DOHH2 (cell line): ENCODE data around the gene RIMBP2.

Experiments
- H3F3A ChIP-seq: fragments of 200-600 bp; sonication (generic), shearing (Covaris generic); 2 replicates; pipeline ENCODE4 v1.6.0; 2016; ENCODE audit warnings: antibody characterized with exemption, mild to moderate bottlenecking; ENCODE audit not compliant: control insufficient read depth, insufficient read depth
- H3K27ac ChIP-seq: fragments of 200-600 bp; sonication (generic); 2 replicates; pipeline ENCODE4 v1.5.1; 2014; ENCODE audit warnings: low read depth, mild to moderate bottlenecking, low read length, moderate library complexity
- H3K27me3 ChIP-seq: fragments of 200-600 bp; sonication (generic); 2 replicates; pipeline ENCODE4 v1.6.1; 2014; ENCODE audit warnings: mild to moderate bottlenecking, low read length, mixed read lengths; ENCODE audit not compliant: control insufficient read depth
- H3K36me3 ChIP-seq: fragments of 200-600 bp; sonication (generic); 2 replicates; pipeline ENCODE4 v1.6.1; 2014; ENCODE audit warnings: mild to moderate bottlenecking, low read length, moderate library complexity, mixed read lengths; ENCODE audit not compliant: control insufficient read depth
- H3K4me1 ChIP-seq: fragments of 200-600 bp; sonication (generic); 2 replicates; pipeline ENCODE4 v1.6.1; 2014; ENCODE audit warnings: mild to moderate bottlenecking, low read length, mixed read lengths; ENCODE audit not compliant: control insufficient read depth
- H3K4me2 ChIP-seq: fragments of 200-600 bp; sonication (generic); 2 replicates; pipeline ENCODE4 v1.6.0; 2014; ENCODE audit warnings: mild to moderate bottlenecking, low read length, moderate library complexity
- H3K4me3 ChIP-seq: fragments of 200-600 bp; sonication (generic); 2 replicates; pipeline ENCODE4 v1.5.1; 2014; ENCODE audit warnings: mild to moderate bottlenecking, low read length, mixed read lengths
- H3K79me2 ChIP-seq: fragments of 200-600 bp; sonication (generic); 2 replicates; pipeline ENCODE4 v1.6.1; 2014; ENCODE audit warnings: mild to moderate bottlenecking, low read length, mixed read lengths; ENCODE audit not compliant: control insufficient read depth
- H3K9me2 ChIP-seq: fragments of 200-600 bp; sonication (generic); replicated peaks from 2 replicates; pipeline ENCODE4 v1.6.1; 2014; ENCODE audit warnings: mild to moderate bottlenecking, low read length, mixed read lengths; ENCODE audit not compliant: control insufficient read depth
- H3K9me3 ChIP-seq: fragments of 200-600 bp; sonication (generic); 2 replicates; pipeline ENCODE4 v1.6.1; 2014; ENCODE audit warnings: antibody characterized with exemption, low read length, mixed read lengths; ENCODE audit not compliant: control insufficient read depth, insufficient read depth
- H4K20me1 ChIP-seq: fragments of 200-600 bp; sonication (generic); 2 replicates; pipeline ENCODE4 v1.6.0; 2014; ENCODE audit warnings: low read depth, mild to moderate bottlenecking, antibody characterized with exemption, low read length, moderate library complexity; ENCODE audit not compliant: control insufficient read depth, insufficient read depth
- CTCF ChIP-seq: fragments of 200-600 bp; sonication (generic); IDR thresholded peaks from one replicate; pipeline ENCODE4 v1.5.1; 2014; ENCODE audit warnings: antibody characterized with exemption, mild to moderate bottlenecking, low read depth, low read length; ENCODE audit not compliant: poor library complexity, severe bottlenecking
- EZH2phosphoT487 ChIP-seq: fragments of 200-600 bp; sonication (generic); IDR thresholded peaks from 2 replicates; pipeline ENCODE4 v1.6.1; 2017; ENCODE audit warnings: borderline replicate concordance, mild to moderate bottlenecking, antibody characterized with exemption, low read length, moderate library complexity, mixed read lengths

Gene RIMBP2

GRCh38 chr12:130663514-130663913 lies 52.6 kb downstream of the RIMBP2 start:
- Histone ChIP-seq H4K20me1 (no peaks in the 10 kb centered on the region), H3K27ac (no peak overlapping the region), H3K27me3 (no peaks in the 10 kb centered on the region), H3K9me2 (no peaks in the 10 kb centered on the region), H3K79me2 (no peaks in the 10 kb centered on the region), H3F3A (no peaks in the 10 kb centered on the region), H3K4me3 (no peak overlapping the region), H3K4me2 (no peak overlapping the region), H3K9me3 (no peaks in the 10 kb centered on the region), H3K36me3 (no peaks in the 10 kb centered on the region), H3K4me1 (no peaks in the 10 kb centered on the region)
- no peak for TF ChIP-seq EZH2phosphoT487
- no peak for TF ChIP-seq CTCF

DNA sequence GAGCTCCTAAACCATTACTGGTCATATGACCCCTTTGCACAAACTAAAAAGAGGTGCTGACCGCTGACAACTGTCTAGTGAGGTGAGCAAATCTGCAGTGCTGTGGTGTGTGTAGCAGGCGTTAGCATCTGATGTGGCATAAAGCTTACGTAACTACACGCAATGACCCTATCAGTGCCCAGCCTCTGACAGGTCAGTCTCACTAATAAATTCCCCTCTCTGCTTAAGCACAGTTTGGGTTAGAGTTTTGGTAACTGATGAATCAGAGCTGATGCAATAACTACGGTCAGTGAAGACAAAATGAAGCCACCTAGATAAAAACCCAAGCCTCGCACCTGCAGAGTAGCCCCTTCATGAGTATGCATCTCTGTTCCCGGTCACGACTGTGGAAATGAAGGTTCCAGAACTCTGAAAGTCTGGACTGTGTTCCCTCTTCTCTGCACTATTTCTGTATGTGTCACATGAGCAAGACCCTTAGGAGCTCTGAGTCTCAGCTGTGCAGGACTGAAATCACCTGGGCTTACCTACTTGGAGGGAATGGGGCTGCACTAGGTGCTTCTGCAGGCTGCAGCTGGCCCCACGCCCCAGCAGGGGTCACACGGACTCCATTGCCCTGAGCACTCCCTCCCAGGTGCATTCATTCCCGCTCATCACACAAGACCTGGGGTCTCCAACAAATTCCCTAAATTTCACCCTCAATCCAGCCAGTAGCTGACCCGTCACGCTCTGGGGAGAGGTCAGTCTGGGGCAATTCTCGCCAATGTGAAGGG lies 54.4 kb downstream of the RIMBP2 start:
- Histone ChIP-seq H3K36me3 (no peaks in the 10 kb centered on the region), H4K20me1 (no peaks in the 10 kb centered on the region), H3K79me2 (no peaks in the 10 kb centered on the region), H3F3A (no peaks in the 10 kb centered on the region), H3K4me2 (no peak overlapping the region), H3K4me3 (no peak overlapping the region), H3K9me3 (no peaks in the 10 kb centered on the region), H3K27me3 (no peaks in the 10 kb centered on the region), H3K4me1 (no peaks in the 10 kb centered on the region), H3K9me2 (no peaks in the 10 kb centered on the region), H3K27ac (no peak overlapping the region)
- TF ChIP-seq CTCF, result no peak
- no peak for TF ChIP-seq EZH2phosphoT487

GRCh38 chr12:130661059-130661458 lies 55.0 kb downstream of the RIMBP2 start:
- H3K27ac ChIP-seq, result no peak overlapping the region
- TF ChIP-seq CTCF, result no peak
- no peak for TF ChIP-seq EZH2phosphoT487
- no peaks in the 10 kb centered on the region for H3K9me2 ChIP-seq
- H3K4me1 ChIP-seq, result no peaks in the 10 kb centered on the region
- H3K9me3 ChIP-seq, result no peaks in the 10 kb centered on the region
- no peak overlapping the region for H3K4me2 ChIP-seq
- no peaks in the 10 kb centered on the region for H3K36me3 ChIP-seq
- no peaks in the 10 kb centered on the region for H4K20me1 ChIP-seq
- H3F3A ChIP-seq, result no peaks in the 10 kb centered on the region
- no peaks in the 10 kb centered on the region for H3K27me3 ChIP-seq
- no peaks in the 10 kb centered on the region for H3K79me2 ChIP-seq
- H3K4me3 ChIP-seq, result no peak overlapping the region
